ENCODE results near the gene NIF3L1.

The NIF3L1 gene, protein sequence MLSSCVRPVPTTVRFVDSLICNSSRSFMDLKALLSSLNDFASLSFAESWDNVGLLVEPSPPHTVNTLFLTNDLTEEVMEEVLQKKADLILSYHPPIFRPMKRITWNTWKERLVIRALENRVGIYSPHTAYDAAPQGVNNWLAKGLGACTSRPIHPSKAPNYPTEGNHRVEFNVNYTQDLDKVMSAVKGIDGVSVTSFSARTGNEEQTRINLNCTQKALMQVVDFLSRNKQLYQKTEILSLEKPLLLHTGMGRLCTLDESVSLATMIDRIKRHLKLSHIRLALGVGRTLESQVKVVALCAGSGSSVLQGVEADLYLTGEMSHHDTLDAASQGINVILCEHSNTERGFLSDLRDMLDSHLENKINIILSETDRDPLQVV

DNA sequence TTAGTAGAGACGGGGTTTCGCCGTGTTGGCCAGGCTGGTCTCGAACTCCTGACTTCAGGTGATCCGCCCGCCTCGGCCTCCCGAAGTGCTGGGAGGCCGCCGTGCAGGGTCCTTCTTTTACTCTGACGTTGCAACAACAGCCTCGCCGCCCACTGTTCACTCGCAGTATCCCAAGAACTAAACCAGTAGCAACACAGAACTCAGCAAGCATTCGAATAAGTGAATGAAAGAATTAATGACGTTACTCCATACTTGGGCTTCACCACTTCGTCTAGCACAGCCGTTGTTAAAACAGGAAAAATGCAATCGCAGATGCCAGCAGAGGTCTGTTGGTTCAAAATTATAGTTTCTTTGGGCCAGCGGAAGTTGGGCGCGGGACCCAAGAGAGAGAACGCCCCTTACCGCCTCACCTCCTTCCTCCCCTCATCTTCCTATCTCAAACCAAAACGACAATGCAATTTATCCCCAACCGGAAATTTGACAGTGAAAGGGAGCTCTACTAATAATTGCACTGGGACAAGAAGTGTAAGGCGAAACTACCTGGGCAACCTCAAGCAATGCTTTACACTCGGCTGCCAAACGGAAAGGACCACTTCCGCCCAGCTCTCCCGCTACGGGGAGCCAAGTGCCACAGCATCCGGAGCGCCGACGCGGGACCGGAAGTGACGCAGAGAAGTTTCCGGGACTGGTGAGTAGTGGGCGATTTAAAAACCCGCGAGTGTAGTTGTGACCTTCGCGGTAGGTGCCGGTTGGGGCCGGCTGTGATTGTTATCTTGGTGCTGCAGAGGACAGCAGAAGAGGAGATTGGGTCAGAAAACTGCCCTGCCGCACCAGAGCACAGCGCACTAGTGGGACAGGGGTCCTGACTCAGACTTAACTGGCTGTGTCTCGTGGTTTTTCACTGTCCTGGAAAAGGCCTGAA is at the start of gene NIF3L1, which contains the start of gene PPIL3:
TSS of gene NIF3L1 (plus strand) at position 668 of the 922 bp plus-strand sequence. CDS start 2,573 bp downstream, outside the sequence.
TSS of gene PPIL3 (minus strand) at position 374 of the 922 bp plus-strand sequence. CDS start 1,462 bp downstream, outside the sequence.
- peak; percentile 95 for DNase-seq

DNA sequence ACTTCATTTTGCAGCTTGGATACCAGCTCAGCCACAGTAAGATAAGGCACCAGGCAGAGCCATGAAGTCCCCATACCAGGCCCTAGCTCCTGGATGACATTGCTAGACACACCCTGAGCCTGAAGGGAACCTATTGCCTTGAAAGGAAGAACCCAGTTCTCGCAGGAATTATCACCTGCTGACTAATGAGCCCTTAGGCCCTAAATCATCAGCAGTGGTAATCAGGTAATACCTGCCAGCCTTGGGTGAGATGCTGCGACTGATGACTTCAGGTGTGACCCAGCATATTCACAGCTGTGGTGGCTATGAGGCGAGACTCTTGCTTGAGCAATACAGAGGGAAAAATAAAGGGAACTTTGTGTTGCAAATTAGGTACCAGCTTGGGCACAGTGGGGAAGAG is 49.7 kb upstream of the NIF3L1 start:
- no peak for DNase-seq

DNA sequence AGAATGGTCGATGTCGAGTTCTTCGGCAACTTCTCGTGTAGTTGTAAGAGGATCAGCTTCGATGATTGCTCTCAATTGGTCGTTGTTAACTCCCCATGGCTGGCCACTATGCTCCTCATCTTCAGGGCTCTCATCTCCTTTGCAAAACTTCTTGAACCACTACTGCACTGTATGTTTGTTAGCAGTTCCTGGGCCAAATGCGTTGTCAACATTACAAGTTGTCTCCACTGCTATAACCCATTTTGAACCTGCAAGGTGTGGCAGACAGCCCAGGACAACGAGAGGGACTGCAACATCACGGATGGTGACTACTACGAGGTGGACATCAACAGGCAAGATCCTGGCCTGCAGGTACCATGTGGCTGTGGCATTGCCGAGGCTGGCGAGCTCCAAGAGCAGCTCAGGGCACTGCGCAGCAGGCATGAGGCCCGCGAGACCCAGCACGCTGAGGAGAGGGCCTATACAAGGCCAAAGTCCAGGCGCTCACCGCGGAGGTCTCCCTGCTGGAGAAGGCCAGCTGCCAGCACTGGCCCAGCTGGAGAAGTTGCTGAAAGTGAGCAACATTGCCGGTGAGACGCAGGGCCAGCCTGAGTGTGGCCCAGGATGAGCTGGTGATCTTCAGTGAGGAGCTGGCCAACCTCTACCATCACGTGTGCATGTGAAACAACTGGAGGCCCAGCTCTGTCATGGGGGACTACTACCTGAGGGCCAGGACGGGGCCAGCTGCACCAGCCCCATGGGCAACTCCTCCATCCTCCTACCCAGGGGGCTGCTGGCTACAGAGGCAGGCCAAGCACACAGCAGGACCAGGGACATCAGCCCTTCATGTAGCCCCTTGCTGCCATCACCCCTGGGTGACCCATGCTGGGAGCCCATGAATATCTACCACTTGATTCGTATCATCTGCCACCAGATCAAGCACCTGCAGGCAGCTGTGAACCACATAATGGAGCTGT is 44.9 kb upstream of the NIF3L1 start:
- no peak for DNase-seq

DNA sequence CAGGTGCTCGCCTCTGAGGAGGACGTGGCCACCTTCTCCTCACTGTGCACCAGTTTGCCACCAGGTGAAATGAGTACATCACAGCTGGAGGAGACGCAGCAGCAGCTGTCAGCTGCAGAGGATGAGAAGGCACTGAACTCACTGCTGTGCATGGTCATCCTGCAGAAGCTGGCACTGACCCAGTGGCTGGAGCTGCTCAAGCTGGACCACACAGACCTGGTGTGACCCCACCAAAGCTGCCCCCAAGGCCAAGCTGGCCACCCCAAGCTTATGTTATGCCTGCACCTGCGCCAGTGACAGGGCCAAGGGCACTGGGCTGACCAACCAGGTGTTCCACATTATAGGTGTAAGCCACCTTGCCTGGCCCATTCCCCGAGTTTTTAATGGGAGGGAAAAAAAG is 44.0 kb upstream of the NIF3L1 start:
- no peak for DNase-seq

DNA sequence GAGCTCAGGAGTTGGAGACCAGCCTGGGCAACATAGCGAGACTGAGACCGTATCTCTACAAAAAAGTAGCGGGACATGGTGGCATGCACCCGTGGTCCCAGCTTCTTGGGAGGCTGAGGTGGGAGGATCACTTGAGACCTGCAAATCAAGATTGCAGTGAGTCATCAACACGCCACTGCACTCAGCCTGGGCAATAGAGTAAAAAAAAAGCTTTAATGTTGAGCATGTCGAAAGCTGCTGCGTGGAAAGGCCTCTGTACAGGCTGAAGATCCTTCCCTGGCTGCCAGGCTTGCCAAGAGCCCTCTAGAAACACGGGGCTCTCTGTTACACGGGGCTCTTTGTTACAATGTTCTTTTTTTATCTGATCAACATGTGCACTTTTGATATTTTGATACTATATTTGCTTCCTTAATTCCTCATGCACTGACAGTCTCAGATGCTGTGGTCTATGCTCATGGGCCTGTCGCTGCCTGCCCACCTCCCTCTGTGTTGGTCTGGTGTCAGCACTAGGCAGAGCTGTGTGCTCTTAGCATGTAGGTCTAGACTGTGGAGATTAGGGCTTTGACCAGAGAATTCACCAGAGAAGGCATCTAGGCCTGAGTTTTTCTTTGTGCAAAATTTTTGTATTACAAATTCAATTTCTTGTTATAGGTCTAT is 43.4 kb upstream of the NIF3L1 start:
- DNase-seq, result no peak

DNA sequence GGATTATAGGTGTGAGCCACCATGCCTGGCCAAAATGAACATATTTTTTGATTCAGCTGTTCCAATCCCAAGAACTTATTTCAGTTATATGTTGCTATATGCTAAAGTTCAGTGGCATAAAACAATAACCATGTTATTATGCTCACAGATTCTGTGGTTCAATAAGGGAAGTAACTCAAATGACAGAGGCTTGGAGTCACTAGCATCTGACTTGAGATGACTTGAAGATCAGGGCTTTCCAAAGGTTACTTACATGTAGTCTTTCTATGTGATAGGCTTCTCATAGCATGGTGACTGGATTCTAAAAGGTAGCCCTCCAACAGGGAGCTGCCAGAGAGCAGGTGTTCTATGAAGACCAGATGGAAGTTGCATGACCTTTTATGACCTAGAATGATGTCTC is 41.9 kb upstream of the NIF3L1 start:
- no peak for DNase-seq

DNA sequence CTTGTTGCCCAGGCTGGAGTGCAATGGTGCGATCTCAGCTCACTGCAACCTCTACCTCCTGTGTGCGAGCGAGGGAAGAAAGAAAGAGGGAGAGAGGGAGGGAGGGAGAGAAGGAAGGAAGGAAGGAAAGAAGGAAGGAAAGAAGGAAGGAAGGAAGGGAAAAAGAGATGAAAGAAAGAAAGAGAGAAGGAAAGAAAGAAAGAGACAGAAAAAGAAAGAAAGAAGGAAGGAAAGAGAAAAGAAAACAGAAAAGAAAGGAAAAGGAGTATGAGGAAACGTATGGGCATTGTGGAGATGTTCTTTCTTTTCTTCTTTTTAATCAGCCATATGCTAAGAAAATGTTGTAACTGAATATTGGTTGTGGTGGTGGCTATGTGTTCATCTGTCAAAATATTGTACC is 41.2 kb upstream of the NIF3L1 start:
- DNase-seq, result no peak

DNA sequence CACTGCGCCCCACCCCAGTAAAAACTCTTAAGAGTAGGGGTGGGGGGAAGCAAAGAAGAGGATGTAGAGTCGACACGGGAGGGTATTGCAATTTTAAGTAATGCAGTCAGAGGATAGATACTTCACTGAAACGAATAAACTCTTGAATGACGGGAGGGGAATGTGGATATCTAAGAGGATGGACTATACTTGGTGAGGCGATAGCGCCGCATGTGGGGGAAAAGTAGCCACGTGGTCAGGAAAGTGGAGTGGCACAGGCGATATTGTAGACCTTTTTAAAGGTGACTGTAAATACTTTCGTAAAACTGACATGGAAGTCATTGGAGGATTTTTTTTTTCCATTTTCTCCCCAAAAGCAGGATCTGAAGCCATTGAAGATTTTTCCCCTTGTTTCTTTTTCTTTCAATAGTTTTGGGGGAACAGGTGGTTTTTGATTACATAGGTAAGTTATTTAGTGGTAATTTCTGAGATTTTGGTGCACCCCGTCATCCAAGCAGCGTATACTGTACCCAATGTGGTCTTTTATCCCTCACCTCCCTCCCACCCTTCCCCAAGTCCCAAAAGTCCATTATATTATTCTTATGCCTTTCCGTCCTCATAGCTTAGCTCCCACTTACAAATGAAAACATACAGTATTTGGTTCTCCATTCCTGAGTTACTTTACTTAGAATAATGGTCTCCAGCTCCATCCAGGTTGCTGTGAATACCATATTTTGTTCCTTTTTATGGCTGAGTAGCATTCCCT is 38.5 kb upstream of the NIF3L1 start:
- DNase-seq, result no peak

DNA sequence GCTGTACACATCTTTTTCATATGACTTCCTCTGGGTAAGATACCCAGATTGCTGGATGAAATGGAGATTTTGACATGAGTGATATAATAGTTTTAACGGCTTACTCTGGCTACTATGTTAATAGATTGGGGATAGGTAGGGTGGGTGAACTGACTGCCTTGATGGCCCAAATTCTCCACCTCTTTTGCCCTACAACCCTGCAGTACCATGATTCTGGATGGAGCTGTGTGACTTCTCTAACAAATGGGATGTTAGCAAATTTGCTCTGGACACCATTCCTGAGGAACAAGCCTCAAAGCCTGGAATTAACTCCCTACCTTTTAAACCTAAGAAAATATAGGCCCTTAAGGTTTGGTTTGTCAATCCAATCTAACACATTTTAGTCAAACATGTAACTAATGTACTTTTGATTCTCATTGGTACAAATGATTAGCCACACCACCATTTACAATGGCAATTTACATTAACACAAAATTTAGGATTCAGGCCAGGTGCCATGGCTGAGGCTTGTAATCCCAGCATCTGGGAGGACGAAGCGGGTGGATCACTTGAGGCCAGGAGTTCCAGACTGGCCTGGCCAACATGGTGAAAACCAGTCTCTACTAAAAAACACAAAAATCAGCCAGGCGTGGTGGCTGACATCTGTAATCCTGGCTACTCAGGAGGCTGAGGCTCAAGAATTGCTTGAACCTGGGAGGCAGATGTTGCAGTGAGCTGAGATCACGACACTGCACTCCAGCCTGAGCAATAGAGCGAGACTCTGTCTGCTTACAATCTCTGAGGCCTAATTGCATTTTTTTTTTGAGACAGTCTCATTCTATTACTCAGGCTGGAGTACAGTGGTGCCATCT is 37.5 kb upstream of the NIF3L1 start:
- no peak for DNase-seq

DNA sequence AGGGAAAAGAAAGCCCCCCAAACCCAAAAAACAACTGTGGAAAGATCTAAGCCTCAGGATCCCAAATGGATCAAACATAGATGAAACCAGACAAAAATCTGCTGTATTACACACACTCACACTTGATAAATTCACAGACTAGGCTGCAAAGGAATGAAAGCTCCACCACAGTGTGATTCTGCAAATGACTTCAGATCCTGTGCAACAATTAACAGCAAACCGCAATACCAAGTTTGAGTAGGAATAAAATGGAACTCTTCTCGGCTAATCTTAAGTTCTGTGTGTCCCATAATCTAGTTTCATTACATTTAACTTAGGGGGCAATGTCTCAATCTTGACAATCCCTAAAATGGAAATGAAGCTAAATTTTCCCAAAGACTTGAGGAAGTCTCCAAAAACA is 36.6 kb upstream of the NIF3L1 start:
- DNase-seq, result no peak

DNA sequence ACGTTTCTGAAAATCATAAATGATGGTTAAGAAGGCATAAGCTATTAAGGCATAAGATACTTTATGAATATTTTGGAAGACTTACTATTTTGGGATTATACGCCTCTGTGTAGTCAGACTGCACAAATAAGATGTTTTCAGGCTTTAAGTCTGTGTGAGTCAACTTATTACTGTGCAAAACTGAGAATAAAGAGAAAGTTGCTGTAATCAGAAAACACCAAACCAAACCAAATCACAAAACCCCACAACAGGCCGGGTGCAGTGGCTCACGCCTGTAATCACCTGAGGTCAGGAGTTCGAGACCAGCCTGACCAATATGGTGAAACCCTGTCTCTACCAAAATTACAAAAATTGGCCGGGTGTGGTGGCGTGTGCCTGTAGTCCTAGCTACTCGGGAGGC is 32.4 kb upstream of the NIF3L1 start:
- no peak for DNase-seq

DNA sequence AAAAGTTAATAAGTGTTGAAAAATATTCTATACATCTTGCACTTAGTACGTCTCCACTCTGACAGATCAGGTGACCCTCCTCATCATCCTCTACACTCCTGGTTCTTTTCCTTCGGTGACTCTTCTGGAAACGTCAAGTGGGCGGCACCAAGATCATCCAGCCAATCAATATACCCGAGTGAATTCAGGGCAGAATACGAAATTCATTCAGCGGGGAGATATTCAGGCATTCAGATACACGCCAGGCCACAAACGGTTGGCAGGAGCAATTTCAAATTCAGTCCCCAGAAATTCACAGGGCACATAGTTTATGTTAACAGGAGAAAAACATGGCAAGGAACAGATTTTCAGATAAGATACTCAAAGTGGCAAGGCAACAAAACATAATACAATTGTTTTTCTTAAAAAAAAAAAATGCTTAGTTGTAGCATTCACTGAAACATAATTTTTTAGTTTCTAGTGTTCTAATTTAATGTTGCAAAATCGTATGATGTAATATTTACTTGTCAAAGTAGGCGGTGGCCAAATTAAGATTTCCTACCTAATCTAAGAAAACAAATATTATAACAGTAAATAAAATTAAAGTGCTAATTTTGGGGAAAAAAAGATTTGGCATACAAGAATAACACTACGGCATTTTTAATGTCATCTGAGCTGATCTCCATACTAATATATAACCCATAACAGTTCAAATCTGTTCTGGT is 28.9 kb upstream of the NIF3L1 start:
- DNase-seq, result no peak

DNA sequence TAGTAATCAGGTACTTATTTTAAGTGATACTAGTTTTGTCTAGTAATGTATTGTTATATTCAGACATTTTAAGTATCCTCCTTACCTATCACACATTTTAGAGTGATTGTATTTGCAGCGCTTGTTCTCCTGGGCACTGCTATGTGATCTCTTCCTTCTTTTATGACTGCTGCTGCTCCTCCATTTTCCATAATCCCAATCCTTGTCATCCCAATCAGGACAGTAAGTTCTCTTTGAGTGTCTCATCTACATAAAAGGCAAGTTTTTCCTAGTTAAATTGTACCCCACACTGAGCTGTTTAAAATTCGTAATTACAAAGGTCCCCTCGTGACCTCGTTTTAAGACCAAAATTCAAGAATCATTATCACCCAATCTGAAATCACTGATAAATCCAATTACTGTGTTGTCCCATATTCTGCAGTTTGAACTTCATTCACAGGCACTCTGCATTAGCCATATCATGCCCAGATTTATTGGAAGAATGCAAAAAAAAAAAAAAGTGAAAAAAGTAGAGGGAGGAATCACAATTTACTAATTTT is 27.5 kb upstream of the NIF3L1 start:
- DNase-seq, result no peak

DNA sequence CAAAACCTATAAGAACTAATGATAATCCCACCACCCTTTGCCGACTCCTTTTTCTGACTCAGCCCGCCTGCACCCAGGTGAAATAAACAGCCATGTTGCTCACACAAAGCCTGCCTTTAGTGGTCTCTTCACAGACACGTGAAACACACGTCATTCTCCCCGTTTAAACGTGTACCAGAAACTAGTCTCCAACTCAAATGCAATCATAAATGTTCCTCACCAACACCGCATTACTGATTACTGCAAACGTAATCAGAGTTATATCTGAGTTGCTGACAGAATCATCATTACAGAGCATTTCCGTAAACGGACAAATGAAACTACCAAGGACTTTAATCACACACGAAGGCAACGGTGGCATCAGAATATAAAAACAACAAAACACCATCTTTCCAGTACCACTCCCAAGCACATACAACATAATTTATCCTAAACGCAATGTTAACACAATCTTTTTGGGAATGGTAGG is 26.6 kb upstream of the NIF3L1 start:
- peak; percentile 46 for DNase-seq

DNA sequence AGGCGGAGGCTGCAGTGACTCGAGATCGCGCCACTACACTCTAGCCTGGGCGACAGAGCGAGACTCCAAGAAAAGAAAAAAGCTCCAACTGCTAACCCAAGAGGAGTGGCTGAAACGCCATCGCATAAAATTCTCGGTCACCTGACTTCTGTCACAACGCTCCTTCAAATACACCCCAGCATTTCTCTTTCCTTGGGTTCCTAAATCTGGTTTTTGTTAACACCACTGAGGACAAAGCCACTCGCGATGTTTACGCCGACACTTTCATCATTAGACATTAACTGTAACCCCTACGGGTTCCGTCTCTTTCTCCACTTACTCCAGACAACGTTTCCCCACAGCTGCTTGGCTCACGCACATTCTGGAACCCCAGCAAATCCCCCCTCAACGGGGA is 25.4 kb upstream of the NIF3L1 start:
- no peak for DNase-seq

DNA sequence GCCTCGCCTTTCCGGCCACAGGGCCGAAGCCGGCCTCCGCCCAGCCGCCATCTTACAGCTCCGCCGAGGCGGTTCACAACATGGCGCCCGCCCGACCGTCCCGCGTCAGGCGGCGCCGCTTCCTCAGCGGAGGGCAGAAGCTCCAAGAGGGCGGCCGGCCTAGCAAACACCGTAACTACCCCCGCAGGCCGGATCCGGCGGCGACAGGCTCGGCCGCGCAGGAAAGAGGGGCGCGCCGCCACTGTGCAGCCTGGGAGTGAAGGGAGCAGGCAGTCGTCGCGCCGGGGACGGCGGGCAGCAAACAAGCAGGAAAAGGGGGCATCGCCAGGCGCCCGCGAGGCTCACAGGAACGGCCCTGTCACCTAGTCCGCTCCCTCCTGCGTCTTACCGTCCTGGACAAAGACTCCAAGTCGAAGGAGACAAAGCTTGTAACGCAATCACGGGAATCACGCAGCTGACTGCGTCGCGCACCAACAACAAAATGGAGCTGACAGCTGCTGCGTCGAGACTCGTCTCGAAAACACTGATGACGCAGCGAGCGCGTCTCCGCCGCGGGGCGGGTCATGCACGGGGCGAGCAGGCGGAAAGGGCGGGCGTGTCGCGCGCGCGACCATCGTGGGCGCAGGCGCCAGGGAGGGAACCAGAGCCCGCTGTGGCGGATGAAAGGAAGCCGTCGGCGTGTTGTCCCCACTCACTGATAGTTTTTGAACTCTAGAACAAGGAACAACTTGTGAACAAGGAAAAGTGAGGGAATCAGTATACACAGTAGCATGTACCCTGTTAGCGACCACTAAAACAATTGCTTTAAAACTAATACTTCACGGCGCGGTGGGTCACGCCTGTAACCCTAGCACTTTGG is 24.8 kb upstream of the NIF3L1 start, which contains the start of gene CLK1:
TSS of gene CLK1 (minus strand) at position 483 of the 859 bp plus-strand sequence. CDS start 2,796 bp downstream, outside the sequence.
- DNase-seq, result peak; percentile 97

DNA sequence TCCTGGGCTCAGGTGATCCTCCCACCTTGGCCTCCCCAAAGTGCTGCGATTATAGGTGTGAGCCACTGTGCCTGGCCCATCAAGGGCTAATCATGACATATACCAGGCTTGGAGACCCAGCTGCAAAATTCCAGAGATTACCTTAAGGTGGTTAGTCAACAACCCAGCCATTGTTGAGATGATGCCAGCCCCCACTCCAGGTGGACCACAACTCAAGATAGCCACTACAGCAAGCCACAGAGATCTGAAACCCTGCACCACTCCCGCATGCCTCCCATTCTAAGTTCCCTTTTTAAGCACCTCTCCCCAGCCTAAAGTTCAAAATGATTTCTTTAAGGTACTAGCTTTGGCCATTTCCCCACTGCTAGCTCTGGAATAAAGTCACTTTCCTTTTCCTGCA is 20.2 kb upstream of the NIF3L1 start:
- DNase-seq, result no peak

DNA sequence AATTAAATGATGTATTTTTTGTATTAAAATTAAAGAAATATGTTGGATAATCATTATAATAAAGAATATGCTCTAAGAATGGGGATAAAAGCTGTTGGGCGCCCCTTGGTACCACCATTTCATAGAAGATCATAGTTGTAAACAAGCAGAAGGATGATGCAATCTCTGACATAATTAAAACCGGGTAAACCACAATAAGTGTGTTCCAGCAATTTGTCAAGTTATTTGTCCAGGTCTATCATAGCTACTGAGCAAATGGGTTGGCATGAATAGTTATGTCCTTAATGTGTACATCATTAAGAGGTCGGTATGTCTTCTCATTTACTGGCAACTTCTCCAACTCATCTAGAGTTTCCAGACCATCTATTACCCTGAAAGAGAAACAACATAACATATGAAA is 18.0 kb upstream of the NIF3L1 start:
- no peak for DNase-seq
